CD4-positive, alpha-beta memory T cell (primary cell): ENCODE data around the gene BSCL2. TPM values are rescaled to one million over a fixed set of nuclear protein-coding genes. Genes with fewer than 3 reads are reported as not detected.
A peak's percentile ranks its signal among the peaks of the same experiment; 100 is the strongest.
"Not testable (repeated sequence)": the region's sequence is repeated elsewhere in the genome, so short reads cannot be mapped to it uniquely, and the experiment has no call there.

Source experiments
- CTCF ChIA-PET: fragments of 350-600 bp; sonication (Branson Sonifier 250); formaldehyde crosslinking; loops from one replicate; lab custom pipeline; 2021; ENCODE audit warnings: inconsistent platforms; ENCODE audit not compliant: partially characterized antibody; lab: Charles Lee
- POLR2A ChIA-PET: fragments of 350-600 bp; sonication (Branson Sonifier 250); formaldehyde crosslinking; loops from one replicate; lab custom pipeline; 2021; ENCODE audit not compliant: partially characterized antibody; lab: Charles Lee
- DNase-seq, 5 donors: peaks; one replicate each; pipeline versions ENCODE4 v3.0.0 to v3.0.0-alpha.2; 2020 to 2022; ENCODE audit warnings: mixed read lengths in 1 of 5
- H3K27ac ChIP-seq: one replicate; pipeline ENCODE4 v1.7.0; 2013; ENCODE audit warnings: low read depth, low read length
- H3K27me3 ChIP-seq: 2 replicates; pipeline ENCODE4 v1.7.0; 2013; ENCODE audit warnings: mild to moderate bottlenecking, low read length, moderate library complexity; ENCODE audit not compliant: insufficient read depth
- H3K36me3 ChIP-seq: 2 replicates; pipeline ENCODE4 v1.7.0; 2013; ENCODE audit warnings: mild to moderate bottlenecking, low read length, moderate library complexity; ENCODE audit not compliant: insufficient read depth
- H3K4me1 ChIP-seq: 2 replicates; pipeline ENCODE4 v1.7.0; 2013; ENCODE audit warnings: mild to moderate bottlenecking, low read length, moderate library complexity; ENCODE audit not compliant: insufficient read depth
- H3K4me3 ChIP-seq, 2 donors: one replicate each; pipeline ENCODE4 v1.7.0; 2013; ENCODE audit warnings: low read length in 2 of 2, mild to moderate bottlenecking in 1 of 2
- H3K9me3 ChIP-seq, 2 donors: one replicate each; pipeline ENCODE4 v1.7.0; 2013; ENCODE audit warnings: low read length in 2 of 2, control low read depth in 1 of 2; ENCODE audit not compliant: control insufficient read depth in 1 of 2
- H3K27ac Mint-ChIP-seq, 7 donors: one replicate each; pipeline ENCODE4 v1.8.0; 2020 to 2021; ENCODE audit warnings: mixed read lengths in 7 of 7, mild to moderate bottlenecking in 6 of 7, inconsistent platforms in 3 of 7, moderate library complexity in 3 of 7
- H3K27me3 Mint-ChIP-seq, 2 donors: one replicate each; pipeline ENCODE4 v1.8.0; 2020 to 2021; ENCODE audit warnings: mixed read lengths in 2 of 2
- H3K36me3 Mint-ChIP-seq, 2 donors: one replicate each; pipeline ENCODE4 v1.8.0; 2020 to 2021; ENCODE audit warnings: mixed read lengths in 2 of 2, inconsistent platforms in 1 of 2, mild to moderate bottlenecking in 1 of 2
- H3K4me1 Mint-ChIP-seq, 4 donors: one replicate each; pipeline ENCODE4 v1.8.0; 2020 to 2021; ENCODE audit warnings: mixed read lengths in 4 of 4, mild to moderate bottlenecking in 1 of 4
- H3K4me3 Mint-ChIP-seq, 8 donors: one replicate each; pipeline ENCODE4 v1.8.0; 2020 to 2021; ENCODE audit warnings: mixed read lengths in 8 of 8, mild to moderate bottlenecking in 7 of 8, moderate library complexity in 6 of 8, inconsistent platforms in 3 of 8
- H3K9me3 Mint-ChIP-seq, 8 donors: one replicate each; pipeline ENCODE4 v1.8.0; 2020 to 2021; ENCODE audit warnings: mixed read lengths in 8 of 8, mild to moderate bottlenecking in 5 of 8, inconsistent platforms in 3 of 8, moderate library complexity in 1 of 8
- intact Hi-C: fragments of 100-400 bp; cut with micrococcal nuclease; formaldehyde crosslinking; loops from one replicate; pipeline ENCODE4 v1.15.1; 2023
- polyA plus RNA-seq, 2 donors: library from polyadenylated mRNA; unstranded; fragments of 300-500 nt; fragmentation: Illumina TruSeq; gene quantifications; one replicate each; pipeline ENCODE4 v1.2.3, GENCODE V29; 2021
- total RNA-seq, 2 experiments: library from RNA; stranded (reverse); gene quantifications; one replicate each; pipeline ENCODE4 v1.2.3, GENCODE V29; 2021

BSCL2 gene
- total and polyA plus RNA-seq, 4 experiments from 2014 or later = 34.5 to 51.7 (median 42.8) TPM

DNA sequence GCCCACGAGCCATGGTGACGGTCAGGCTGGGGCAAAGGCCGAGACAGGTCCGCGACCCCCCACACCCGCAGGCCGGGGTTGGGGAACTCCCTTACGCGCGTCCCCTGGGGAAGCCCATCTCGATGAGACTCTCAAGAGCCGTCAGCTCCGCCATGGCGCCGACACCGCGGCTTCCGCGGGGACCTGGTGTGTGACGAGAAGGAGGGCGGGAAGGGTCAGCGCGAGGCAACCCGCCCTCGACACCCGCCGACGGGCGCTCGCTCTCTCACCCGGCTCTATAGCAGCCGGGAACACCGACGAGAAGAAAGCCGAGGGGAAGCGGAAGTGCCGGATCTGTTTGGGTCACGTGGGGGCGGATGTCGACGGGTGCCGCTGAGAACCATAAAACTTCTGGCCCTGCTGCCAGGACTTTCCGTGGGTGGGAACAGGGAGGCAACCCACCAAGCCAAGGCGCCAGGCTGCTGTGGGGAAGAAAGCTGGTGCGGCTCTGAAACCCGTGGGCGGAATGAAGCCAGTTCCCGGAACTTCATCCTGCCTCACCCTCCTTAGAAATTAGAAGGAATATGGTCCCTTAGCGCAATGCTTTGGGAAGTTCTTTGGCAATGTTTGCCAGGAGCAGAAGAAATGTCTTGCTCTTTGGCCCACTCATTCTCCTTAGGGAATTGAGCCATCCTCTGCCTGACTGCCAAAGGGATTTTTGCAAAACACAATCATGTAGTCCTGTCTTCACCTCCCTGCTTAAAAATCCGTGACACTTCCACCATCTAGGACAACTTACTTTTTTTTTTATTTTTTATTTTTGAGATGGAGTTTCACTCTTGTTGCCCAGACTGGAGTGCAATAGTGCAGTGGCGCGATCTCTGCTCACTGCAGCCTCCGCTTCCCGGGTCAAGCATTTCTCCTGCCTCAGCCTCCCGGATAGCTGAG is 28.2 kb downstream of the BSCL2 start, which contains the start of gene UBXN1:
Gene UBXN1, minus strand, starts transcription at position 304 of the 927 bp plus-strand sequence. Its CDS starts 150 bp downstream, at position 154.
- Mint-ChIP-seq H3K4me3 (peak within 1 kb of the TSS; percentile 87 to 98 (median 92)), H3K27ac (peak within 1 kb of the TSS; percentile 86 to 99 (median 95)), H3K36me3 (peaks cover 18 to 33% of the 10 kb centered on the region in 2 donors), H3K27me3 (no peaks in the 10 kb centered on the region), H3K9me3 (no peaks in the 10 kb centered on the region), H3K4me1 (peaks cover 16 to 50% (median 31%) of the 10 kb centered on the region in 4 donors)
- intact Hi-C loops = loop anchor here (1.0 to 5.0 kb wide), 6 partner anchors 8 to 257 kb away; partner anchors contain the start of genes C11orf98, CSKMT, INTS5 and UQCC3
- Histone ChIP-seq H3K4me1 (peaks cover 37% of the 10 kb centered on the region), H3K27me3 (no peaks in the 10 kb centered on the region), H3K4me3 (peak within 1 kb of the TSS; percentile 58 to 95), H3K9me3 (no peaks in the 10 kb centered on the region), H3K36me3 (peaks cover 15% of the 10 kb centered on the region), H3K27ac (peak within 1 kb of the TSS; percentile 98)
- peak; percentile 80 to 90 (median 82) for DNase-seq
- CTCF ChIA-PET = interaction anchor here (0.9 to 2.8 kb wide), 5 partner anchors 10 to 185 kb away, joined by 3 to 42 read pairs (median 5); partner anchors contain the start of genes C11orf98, CSKMT and LRRN4CL
- POLR2A ChIA-PET = interaction anchor here (0.6 to 19.7 kb wide), 16 partner anchors 8 to 254 kb away, joined by 3 to 494 read pairs (median 8); partner anchors contain the start of genes B3GAT3, BSCL2, C11orf98 and CSKMT

DNA sequence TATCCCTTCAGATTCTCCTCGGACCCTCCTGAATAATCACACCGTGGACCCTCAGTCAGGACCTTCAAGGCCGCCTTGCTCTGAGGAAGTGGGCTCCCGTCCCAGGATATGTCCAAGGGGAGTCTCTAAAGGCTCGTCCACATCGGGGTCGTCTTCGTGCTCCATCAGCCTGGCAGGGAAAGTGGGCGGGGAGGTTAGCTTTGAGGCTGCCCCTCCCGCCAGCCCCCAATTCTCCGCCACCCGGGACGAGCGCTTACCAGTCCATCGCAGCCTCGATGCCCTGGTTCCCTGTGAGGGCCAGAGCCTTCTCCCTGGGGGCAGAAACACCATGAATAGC is 28.8 kb downstream of the BSCL2 start:
- peak overlapping the region; percentile 86 to 99 (median 95) for H3K27ac Mint-ChIP-seq
- ChIA-PET POLR2A (interaction anchor here (0.6 to 19.7 kb wide), 10 partner anchors 7 to 178 kb away, joined by 3 to 494 read pairs (median 8); partner anchors contain the start of genes BSCL2, C11orf98, CSKMT and GNG3), CTCF (no interaction called here)
- Histone ChIP-seq H3K9me3 (no peaks in the 10 kb centered on the region), H3K36me3 (peaks cover 15% of the 10 kb centered on the region), H3K4me1 (peaks cover 43% of the 10 kb centered on the region), H3K27ac (peak overlapping the region; percentile 98), H3K27me3 (no peaks in the 10 kb centered on the region), H3K4me3 (peak overlapping the region; percentile 58 to 95)
- H3K9me3 Mint-ChIP-seq = no peaks in the 10 kb centered on the region
- no peak for DNase-seq
- no peaks in the 10 kb centered on the region for H3K27me3 Mint-ChIP-seq
- peaks cover 17 to 51% (median 34%) of the 10 kb centered on the region in 4 donors for H3K4me1 Mint-ChIP-seq
- peak overlapping the region; percentile 87 to 98 (median 92) for H3K4me3 Mint-ChIP-seq
- H3K36me3 Mint-ChIP-seq = peaks cover 18 to 36% of the 10 kb centered on the region in 2 donors
- intact Hi-C loops = loop anchor here (2.0 to 5.0 kb wide), 4 partner anchors 14 to 256 kb away; partner anchors contain the start of genes C11orf98, CSKMT and INTS5

DNA sequence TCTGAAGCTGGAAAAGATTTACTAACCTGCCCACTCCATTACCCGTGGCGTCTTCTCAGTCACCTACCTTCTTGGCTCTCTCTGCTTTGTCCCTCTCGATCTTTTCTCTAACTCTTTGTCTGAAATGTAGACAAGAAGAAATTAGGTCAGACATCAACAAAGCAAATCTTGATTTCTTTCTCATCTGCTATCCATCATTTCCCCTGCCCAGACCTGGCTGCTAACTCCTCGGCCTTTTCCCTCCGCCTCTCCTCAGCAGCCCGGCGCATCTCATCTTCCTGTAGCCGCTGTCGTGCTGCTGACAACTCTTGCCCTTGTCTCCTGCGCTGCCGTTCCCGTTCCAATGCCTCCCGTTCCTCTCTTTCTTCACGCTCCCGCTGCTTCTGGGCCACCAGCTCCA is 29.5 kb downstream of the BSCL2 start:
- POLR2A ChIA-PET = interaction anchor here (1.3 to 19.7 kb wide), 10 partner anchors 11 to 179 kb away, joined by 3 to 494 read pairs (median 5); partner anchors contain the start of genes C11orf98, CSKMT, GANAB and MTA2
- CTCF ChIA-PET = interaction anchor here (1.4 to 1.6 kb wide), 2 partner anchors 10 to 13 kb away, joined by 3 to 6 read pairs; partner anchors contain the start of genes C11orf98 and CSKMT
- peaks cover 18 to 58% (median 38%) of the 10 kb centered on the region in 4 donors for H3K4me1 Mint-ChIP-seq

DNA sequence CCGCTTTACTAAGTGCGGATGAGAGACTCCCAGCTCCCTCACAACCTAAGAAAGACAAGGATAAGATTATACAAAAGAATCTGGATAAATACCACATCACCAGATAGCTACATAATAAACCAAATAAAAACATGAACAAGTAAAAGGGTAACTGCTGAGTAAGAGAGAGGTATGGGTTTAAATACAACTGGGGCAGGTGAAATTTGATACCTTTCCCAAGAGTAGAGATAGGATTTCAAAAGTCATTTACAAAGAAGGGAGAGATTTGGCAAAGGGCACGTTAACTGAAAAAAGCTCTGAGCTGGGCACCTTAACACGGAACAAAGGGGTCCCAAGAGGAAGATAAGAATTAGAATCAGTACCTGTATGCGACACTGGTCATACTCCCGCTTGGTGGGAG is 30.1 kb downstream of the BSCL2 start:
- Mint-ChIP-seq H3K9me3 (no peaks in the 10 kb centered on the region), H3K4me1 (peaks cover 19 to 64% (median 42%) of the 10 kb centered on the region in 4 donors), H3K27me3 (no peaks in the 10 kb centered on the region), H3K36me3 (peaks cover 18 to 41% of the 10 kb centered on the region in 2 donors), H3K27ac (peak overlapping the region; percentile 76 to 99 (median 91)), H3K4me3 (peak overlapping the region; percentile 59 to 98 (median 91))
- Histone ChIP-seq H3K4me3 (no peak overlapping the region), H3K27ac (peak overlapping the region; percentile 98), H3K4me1 (peaks cover 56% of the 10 kb centered on the region), H3K36me3 (peaks cover 15% of the 10 kb centered on the region), H3K9me3 (no peaks in the 10 kb centered on the region), H3K27me3 (no peaks in the 10 kb centered on the region)
- POLR2A ChIA-PET = interaction anchor here (0.7 to 19.7 kb wide), 12 partner anchors 11 to 179 kb away, joined by 3 to 494 read pairs (median 5); partner anchors contain the start of genes B3GAT3, C11orf98, CSKMT and GANAB
- CTCF ChIA-PET = interaction anchor here (0.8 to 1.6 kb wide), 3 partner anchors 10 to 109 kb away, joined by 3 to 6 read pairs (median 3); partner anchors contain the start of genes C11orf98 and CSKMT
- no peak for DNase-seq
- intact Hi-C loops = loop anchor here (5.0 kb wide), 1 partner anchor 255 kb away; no protein-coding TSS in a partner anchor

More for the DNA sequence above, 29.5 kb downstream of the BSCL2 start:
- Histone ChIP-seq H3K27ac (peak overlapping the region; percentile 98), H3K9me3 (no peaks in the 10 kb centered on the region), H3K36me3 (peaks cover 15% of the 10 kb centered on the region), H3K27me3 (no peaks in the 10 kb centered on the region), H3K4me3 (peak overlapping the region; percentile 17 to 95), H3K4me1 (peaks cover 50% of the 10 kb centered on the region)
- intact Hi-C loops = loop anchor here (2.0 to 5.0 kb wide), 4 partner anchors 13 to 255 kb away; partner anchors contain the start of genes C11orf98, CSKMT and INTS5
- Mint-ChIP-seq H3K36me3 (peaks cover 18 to 39% of the 10 kb centered on the region in 2 donors), H3K4me3 (peak overlapping the region; percentile 87 to 98 (median 92)), H3K27me3 (no peaks in the 10 kb centered on the region), H3K27ac (peak overlapping the region; percentile 86 to 99 (median 95)), H3K9me3 (no peaks in the 10 kb centered on the region)
- no peak for DNase-seq

- POLR2A ChIA-PET = interaction anchor here (0.7 to 19.7 kb wide), 11 partner anchors 10 to 166 kb away, joined by 3 to 494 read pairs (median 5); partner anchors contain the start of genes B3GAT3, C11orf98, CSKMT and GANAB
- peaks cover 15% of the 10 kb centered on the region for H3K36me3 ChIP-seq
- intact Hi-C loops = loop anchor here (5.0 kb wide), 1 partner anchor 254 kb away; no protein-coding TSS in a partner anchor
- Mint-ChIP-seq H3K4me3 (peak overlapping the region; percentile 59 to 98 (median 91)), H3K4me1 (peaks cover 19 to 68% (median 44%) of the 10 kb centered on the region in 4 donors), H3K27ac (peak overlapping the region in 6 of 7 donors; percentile 52 to 97 (median 78)), H3K27me3 (no peaks in the 10 kb centered on the region), H3K9me3 (no peaks in the 10 kb centered on the region), H3K36me3 (peaks cover 19 to 45% of the 10 kb centered on the region in 2 donors)
- H3K9me3 ChIP-seq = no peaks in the 10 kb centered on the region
- H3K4me3 ChIP-seq = no peak overlapping the region
- CTCF ChIA-PET = interaction anchor here (0.8 to 1.6 kb wide), 3 partner anchors 9 to 110 kb away, joined by 3 to 6 read pairs (median 3); partner anchors contain the start of genes C11orf98 and CSKMT
- DNase-seq = no peak
- H3K4me1 ChIP-seq = peaks cover 56% of the 10 kb centered on the region
- no peak overlapping the region for H3K27ac ChIP-seq
- no peaks in the 10 kb centered on the region for H3K27me3 ChIP-seq
Measured at GRCh38 chr11:62676698-62677097, 30.5 kb downstream of the BSCL2 start.

- peaks cover 22 to 52% of the 10 kb centered on the region in 2 donors for H3K36me3 Mint-ChIP-seq
- H3K4me1 Mint-ChIP-seq = peaks cover 20 to 74% (median 46%) of the 10 kb centered on the region in 4 donors
- H3K27me3 ChIP-seq, H3K4me3 ChIP-seq, H3K27ac ChIP-seq, H3K9me3 ChIP-seq, H3K27me3 Mint-ChIP-seq, DNase-seq, H3K9me3 Mint-ChIP-seq: not testable (repeated sequence)
- peak overlapping the region in 2 of 8 donors; percentile 30 to 38 for H3K4me3 Mint-ChIP-seq
- ChIA-PET CTCF (interaction anchor here (0.7 to 2.5 kb wide), 5 partner anchors 11 to 290 kb away, joined by 3 to 12 read pairs (median 4); partner anchors contain the start of genes C11orf98, CSKMT and TUT1), POLR2A (interaction anchor here (1.3 to 19.7 kb wide), 7 partner anchors 9 to 79 kb away, joined by 5 to 494 read pairs (median 45); partner anchors contain the start of genes B3GAT3, C11orf98, CSKMT and GANAB)
- peaks cover 56% of the 10 kb centered on the region for H3K4me1 ChIP-seq
- intact Hi-C loops = loop anchor here (5.0 kb wide), 1 partner anchor 253 kb away; no protein-coding TSS in a partner anchor
- H3K36me3 ChIP-seq = peaks cover 15% of the 10 kb centered on the region
- peak overlapping the region in 3 of 7 donors; percentile 27 to 72 (median 70) for H3K27ac Mint-ChIP-seq
Measured at GRCh38 chr11:62675415-62675814, 31.8 kb downstream of the BSCL2 start.
